MM.1S (cell line): ENCODE data around the gene GNG3.

Experiments used
- EZH2 ChIP-seq: fragments of 300-600 bp; sonication (generic); optimal IDR thresholded peaks from 2 replicates; pipeline ENCODE3; 2017; ENCODE audit warnings: low read depth, mild to moderate bottlenecking, antibody characterized with exemption, low read length, mixed read lengths
- TF ChIP-seq, protein P1 (sequence below): fragments of 300-600 bp; sonication (generic); IDR thresholded peaks from 2 replicates; pipeline ENCODE4 v1.5.1; 2016; ENCODE audit warnings: antibody characterized with exemption, low read length, mixed read lengths

DNA sequence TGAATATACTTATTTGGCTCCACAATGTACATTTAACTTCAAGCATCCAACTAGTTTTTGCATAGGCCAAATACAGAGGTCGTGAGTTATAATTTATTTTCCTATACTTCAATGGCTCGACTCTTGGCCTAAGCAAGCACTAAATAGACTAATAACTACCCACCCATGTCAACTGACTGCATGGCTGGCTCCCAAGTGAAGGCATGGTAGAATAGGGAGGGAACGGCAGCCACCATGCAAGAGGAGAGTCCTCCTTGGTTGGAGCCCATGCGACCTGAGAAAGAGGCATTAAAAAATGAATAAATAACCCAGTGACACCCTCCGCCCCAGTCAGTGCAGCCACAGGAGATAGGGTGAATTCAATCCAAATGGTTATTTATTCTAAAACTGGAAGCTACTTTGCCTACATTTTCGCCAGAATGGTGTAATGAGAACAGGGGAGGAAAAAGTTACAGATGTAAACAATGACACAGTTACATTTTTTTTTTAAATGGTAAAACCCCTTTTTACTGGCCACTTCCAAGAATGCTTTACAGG is 4.9 kb downstream of the GNG3 start:
- TF ChIP-seq, protein P1, sequence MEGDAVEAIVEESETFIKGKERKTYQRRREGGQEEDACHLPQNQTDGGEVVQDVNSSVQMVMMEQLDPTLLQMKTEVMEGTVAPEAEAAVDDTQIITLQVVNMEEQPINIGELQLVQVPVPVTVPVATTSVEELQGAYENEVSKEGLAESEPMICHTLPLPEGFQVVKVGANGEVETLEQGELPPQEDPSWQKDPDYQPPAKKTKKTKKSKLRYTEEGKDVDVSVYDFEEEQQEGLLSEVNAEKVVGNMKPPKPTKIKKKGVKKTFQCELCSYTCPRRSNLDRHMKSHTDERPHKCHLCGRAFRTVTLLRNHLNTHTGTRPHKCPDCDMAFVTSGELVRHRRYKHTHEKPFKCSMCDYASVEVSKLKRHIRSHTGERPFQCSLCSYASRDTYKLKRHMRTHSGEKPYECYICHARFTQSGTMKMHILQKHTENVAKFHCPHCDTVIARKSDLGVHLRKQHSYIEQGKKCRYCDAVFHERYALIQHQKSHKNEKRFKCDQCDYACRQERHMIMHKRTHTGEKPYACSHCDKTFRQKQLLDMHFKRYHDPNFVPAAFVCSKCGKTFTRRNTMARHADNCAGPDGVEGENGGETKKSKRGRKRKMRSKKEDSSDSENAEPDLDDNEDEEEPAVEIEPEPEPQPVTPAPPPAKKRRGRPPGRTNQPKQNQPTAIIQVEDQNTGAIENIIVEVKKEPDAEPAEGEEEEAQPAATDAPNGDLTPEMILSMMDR, result no peak
- no peak for TF ChIP-seq EZH2
